GM12872 (cell line): ENCODE measurements around the gene GP2.

Experiments used
- CTCF ChIP-seq: IDR thresholded peaks from 3 replicates; pipeline ENCODE4 v1.5.1; 2011; ENCODE audit warnings: low read depth, mild to moderate bottlenecking, low read length, moderate library complexity; ENCODE audit not compliant: insufficient read depth

Gene GP2

GRCh38 chr16:20285993-20286499 lies 41.3 kb downstream of the GP2 start:
- no peak for TF ChIP-seq CTCF

- no peak for TF ChIP-seq CTCF
These were observed 47.1 kb downstream of the GP2 start for GRCh38 chr16:20280259-20280658.

GRCh38 chr16:20271893-20272292 lies 55.4 kb downstream of the GP2 start:
- no peak for TF ChIP-seq CTCF

- no peak for TF ChIP-seq CTCF
These were observed 58.9 kb downstream of the GP2 start for GRCh38 chr16:20268409-20268808.

GRCh38 chr16:20265019-20265418 lies 62.3 kb downstream of the GP2 start:
- no peak for TF ChIP-seq CTCF

- no peak for TF ChIP-seq CTCF
These were observed 64.0 kb downstream of the GP2 start for GRCh38 chr16:20263138-20263855.

GRCh38 chr16:20262248-20262647 lies 65.1 kb downstream of the GP2 start:
- TF ChIP-seq CTCF: no peak
